ENCODE results near the gene B4GALT6.
A peak's percentile ranks its signal among the peaks of the same experiment; 100 is the strongest.

The B4GALT6 gene

DNA sequence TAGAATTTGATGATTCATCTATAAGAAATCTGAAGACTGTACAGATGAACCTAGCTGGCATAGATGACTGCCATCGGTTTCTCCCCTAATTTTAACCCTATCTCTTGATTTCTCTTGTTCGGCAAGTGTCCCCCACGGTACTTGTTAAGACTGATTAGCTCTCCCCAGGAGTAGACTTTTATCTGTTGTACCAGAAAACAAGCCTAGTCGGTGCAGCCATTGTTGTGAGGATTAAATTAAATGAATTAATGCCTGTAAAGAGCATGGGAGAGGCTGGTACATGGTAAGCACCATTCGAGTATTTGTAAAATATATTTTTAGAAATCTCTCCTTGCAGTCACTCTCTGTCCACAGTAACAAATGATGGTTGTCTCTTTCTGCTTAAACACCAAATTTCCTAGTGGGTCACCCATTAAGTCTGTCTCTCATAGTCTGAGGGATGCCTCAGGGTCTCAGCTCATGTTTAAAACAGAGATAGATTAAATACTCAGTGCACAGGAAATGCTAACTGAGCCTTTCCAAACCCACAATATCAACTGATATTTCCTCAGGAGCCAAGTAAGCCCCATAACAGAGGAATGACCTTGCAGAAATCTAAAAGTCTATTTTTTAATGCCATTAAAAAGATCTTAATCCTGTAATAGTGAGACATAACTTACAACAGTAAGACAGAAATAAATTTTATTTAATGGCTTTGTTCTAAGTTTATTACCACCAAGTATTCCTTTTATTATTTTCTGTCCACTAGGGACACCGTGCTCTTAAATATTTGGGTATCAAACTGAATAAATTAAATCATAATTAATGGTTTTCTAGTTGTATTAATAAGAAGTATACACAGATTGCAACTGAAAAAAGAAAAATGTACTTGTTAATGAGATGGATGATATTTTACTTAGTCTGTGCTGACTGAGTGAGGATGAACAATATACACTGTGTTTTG, 2.9 kb upstream of the B4GALT6 start:
- DNase-seq, result no peak

- DNase-seq, result no peak
Measured at GRCh38 chr18:31686572-31686971, 2.2 kb upstream of the B4GALT6 start.

DNA sequence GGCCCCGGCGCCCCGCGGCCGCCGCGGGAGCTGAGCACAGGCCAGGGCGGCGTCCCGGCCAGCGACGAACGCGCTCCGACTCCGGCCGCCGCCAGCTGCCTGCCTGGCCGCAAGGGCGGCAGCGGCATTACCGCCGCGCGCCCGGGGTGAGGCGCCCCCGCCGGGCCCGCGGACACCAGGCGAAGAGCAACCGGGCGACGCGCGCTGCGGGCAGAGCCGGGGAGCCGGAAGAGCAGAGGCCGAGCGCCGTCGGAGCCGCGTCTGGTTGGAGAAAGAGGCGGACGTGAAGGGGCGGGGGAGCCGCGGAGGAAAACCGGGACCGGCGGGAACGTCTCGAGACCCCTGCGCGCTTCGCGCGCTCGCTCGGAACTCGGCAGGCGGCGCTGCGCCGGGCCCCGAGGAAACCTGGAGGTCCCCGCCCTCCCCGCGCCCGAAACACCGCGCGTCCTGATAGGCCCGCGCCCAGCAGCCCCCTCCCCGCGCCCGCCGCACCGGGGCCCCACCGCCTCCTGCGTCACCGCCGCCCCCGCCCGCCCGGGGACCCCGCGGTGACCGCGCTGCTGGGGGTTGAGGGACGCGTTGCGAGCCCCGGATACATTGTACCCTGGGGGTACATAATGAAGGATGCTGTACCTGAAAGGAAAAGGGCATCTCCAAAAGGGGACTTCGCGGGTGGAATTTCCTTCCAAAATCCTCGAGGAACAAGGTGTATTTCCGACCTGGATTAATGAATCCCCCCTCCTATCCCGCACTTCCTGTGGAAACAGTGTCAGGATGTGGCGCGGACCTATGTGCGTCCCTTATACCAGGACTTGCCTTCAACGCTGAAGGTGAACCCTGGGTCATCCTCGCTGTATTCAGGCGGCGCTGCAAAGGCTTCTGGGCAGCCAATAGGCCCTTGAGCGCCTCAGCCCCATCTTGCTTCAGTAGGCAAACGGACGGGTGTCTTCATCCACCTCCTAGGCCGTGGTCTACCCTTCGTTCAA, 1.0 kb upstream of the B4GALT6 start:
- peak; percentile 60 for DNase-seq

GRCh38 chr18:31683968-31684278, 458 bp downstream of the B4GALT6 start:
- no peak for DNase-seq

DNA sequence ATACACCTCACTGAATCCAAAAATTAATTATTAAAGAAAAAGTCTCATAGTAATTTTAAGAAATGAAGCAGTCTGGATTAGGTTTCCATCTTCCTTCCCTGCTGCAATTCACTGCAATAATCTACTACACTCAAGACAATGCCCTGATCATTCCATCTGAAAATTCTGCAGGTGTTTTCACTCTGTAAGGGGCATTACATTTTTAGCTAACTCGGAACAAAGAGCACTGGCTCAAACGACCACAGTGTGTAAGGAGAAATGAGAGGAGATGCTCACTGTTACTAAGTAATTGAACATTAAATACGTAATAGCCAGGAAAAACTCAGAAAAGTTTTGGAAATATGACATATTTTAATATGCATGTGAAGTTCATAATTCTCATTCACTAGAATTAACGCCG, 1.3 kb downstream of the B4GALT6 start:
- no peak for DNase-seq

- no peak for DNase-seq
Measured at GRCh38 chr18:31680831-31681568, 3.4 kb downstream of the B4GALT6 start.

GRCh38 chr18:31680433-31680811, 4.0 kb downstream of the B4GALT6 start:
- no peak for DNase-seq

GRCh38 chr18:31679791-31680432, 4.5 kb downstream of the B4GALT6 start:
- no peak for DNase-seq

GRCh38 chr18:31679133-31679742, 5.1 kb downstream of the B4GALT6 start:
- DNase-seq, result no peak

- no peak for DNase-seq
Measured at GRCh38 chr18:31678425-31678824, 6.0 kb downstream of the B4GALT6 start.

DNA sequence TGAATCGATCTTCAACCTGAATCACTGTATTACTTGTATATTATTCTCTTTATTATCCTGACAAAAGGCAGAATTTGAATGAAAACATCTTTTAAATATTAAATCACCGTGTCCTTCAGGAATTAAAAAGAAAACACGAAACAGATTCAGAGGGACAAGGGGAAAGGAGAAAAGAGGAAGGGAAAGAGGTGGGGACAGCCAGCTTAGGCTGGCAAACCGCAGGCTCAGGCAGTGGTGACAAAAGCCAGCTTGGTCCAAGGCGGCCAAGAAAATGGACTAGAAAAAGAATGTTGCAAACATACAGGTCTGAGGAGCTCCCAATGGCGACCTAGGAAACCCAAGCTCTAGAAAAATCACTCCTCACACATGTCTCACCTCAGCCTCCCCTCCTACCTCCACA, 6.8 kb downstream of the B4GALT6 start:
- DNase-seq, result no peak

GRCh38 chr18:31675404-31675803, 9.0 kb downstream of the B4GALT6 start:
- DNase-seq, result no peak

- no peak for DNase-seq
Measured at GRCh38 chr18:31672628-31673135, 11.7 kb downstream of the B4GALT6 start.

GRCh38 chr18:31671951-31672350, 12.4 kb downstream of the B4GALT6 start:
- DNase-seq, result no peak

DNA sequence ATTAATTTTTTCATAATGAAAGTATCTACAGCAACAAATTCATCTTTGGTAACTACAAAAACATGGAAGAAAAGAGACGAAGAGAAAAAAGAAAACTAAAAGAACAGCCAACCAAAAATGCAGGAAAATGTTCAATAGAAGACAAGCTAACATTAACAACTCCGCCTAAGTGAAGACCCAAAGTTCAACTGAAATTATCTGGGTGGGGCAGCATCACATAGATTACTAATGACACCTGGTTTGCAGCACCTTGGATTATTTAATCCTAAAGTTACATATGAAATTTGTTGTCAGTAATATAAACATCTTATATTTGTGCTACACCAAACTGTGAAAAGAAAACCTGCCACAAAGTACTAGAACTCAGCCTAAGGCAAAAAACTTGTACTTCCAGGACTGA, 14.8 kb downstream of the B4GALT6 start:
- no peak for DNase-seq

DNA sequence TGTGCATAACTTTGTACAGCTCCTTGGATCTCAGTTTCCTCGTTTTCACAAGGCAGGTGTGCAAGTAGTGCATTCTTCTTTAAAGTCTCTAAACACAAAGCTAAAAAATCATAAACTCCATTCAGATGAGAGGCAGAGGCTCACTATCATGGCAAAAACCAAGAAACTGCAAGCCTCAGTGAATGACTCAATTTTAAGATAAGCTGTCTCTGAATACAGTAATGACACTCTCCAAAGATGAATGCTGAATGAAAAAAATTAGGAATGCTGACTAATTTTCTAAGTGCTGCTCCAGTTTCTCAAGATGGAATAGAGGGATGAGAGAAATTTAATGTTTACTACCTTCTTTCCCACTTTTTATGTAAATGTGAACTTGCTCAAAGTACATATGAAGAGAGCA, 17.2 kb downstream of the B4GALT6 start:
- no peak for DNase-seq

DNA sequence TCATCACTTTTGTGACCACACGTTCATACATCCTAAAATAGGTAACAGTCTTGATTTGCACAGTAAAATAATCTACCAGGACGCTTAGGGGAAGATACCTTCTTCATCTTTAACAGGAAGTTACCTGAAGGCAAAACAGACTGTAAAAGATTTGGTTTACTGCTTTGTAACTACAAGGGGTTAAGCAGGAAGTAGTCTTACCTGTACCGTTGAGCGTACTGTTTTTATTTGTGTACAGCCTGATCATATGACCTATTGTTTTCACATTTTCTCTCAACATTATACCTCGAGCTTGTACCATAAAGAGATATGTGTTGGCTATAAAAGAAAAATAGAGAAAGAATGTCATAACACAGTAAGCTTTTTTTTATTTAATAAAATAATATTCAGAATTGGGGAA, 18.3 kb downstream of the B4GALT6 start:
- DNase-seq, result no peak

GRCh38 chr18:31664101-31664500, 20.3 kb downstream of the B4GALT6 start:
- no peak for DNase-seq

- DNase-seq, result no peak
Measured at GRCh38 chr18:31661965-31662364, 22.4 kb downstream of the B4GALT6 start.

DNA sequence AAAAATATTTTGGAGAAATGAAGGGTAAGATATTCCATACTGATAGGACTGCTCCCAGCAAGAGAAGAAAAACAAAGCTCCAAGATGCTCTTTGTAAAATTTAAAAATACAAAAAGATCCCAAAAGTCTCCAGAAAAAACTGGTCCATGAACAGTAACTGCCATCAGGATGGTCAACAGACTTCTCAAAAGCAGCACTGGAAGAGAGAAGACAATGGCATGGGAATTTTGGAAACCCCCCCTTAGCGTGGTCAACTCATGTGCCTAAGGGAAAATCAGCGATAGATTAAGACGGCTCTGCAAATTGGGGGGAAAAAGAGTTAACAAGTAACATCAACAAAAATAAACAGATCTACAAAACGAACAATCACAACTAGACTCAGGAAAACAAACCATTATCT, 23.6 kb downstream of the B4GALT6 start:
- no peak for DNase-seq

DNA sequence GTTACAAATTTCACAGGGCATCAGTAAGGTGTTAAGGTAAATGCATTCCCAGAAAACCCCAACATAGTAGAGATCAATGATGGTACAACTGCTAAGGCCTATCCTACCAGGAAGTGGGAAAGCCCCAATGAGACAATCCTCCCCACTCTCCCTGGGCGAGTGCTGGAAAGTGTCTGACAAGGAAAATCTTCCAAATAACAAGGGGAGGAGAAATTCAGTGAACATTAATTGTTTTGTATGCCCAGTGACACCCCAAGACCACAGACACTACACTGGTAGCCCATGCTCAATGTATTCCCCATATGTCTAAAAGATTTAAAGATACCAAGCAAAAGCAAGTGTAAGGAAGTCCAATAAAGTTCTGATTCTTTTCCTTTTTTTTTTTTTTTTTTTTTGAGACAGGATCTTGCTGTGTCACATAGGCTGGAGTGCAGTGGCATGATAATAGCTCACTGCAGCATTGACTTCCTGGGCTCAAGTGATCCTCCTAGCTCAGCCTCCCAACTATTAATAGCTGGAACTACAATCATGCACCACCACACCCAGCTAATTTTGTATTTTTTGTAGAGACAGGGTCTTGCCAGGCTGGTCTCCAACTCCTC, 24.7 kb downstream of the B4GALT6 start:
- no peak for DNase-seq
